Fibroblast of lung (primary cell): Measurements from ENCODE around the gene SFMBT2. TPM values are rescaled to one million over a fixed set of nuclear protein-coding genes. Genes with fewer than 3 reads are reported as not detected.

Experiments used
- DNase-seq, 2 donors: peaks; one replicate each; pipeline versions ENCODE4 v3.0.0 to v3.0.0-alpha.2; 2010; ENCODE audit warnings: low read depth in 2 of 2
- H2AFZ ChIP-seq: 2 replicates; pipeline ENCODE4 v1.5.1; 2012; ENCODE audit warnings: low read length, control low read depth, inconsistent platforms
- H3K27ac ChIP-seq: 2 replicates; pipeline ENCODE4 v1.5.1; 2011; ENCODE audit warnings: low read length, control low read depth; ENCODE audit not compliant: insufficient read depth
- H3K27me3 ChIP-seq: 2 replicates; pipeline ENCODE4 v1.5.1; 2011; ENCODE audit warnings: mild to moderate bottlenecking, low read length; ENCODE audit not compliant: control insufficient read depth, insufficient read depth
- H3K36me3 ChIP-seq: 2 replicates; pipeline ENCODE4 v1.5.1; 2011; ENCODE audit warnings: low read length; ENCODE audit not compliant: control insufficient read depth, insufficient read depth
- H3K4me1 ChIP-seq: 2 replicates; pipeline ENCODE4 v1.5.1; 2011; ENCODE audit warnings: low read length; ENCODE audit not compliant: control insufficient read depth, insufficient read depth; ENCODE audit errors: extremely low read depth
- H3K4me2 ChIP-seq: 2 replicates; pipeline ENCODE4 v1.5.1; 2011; ENCODE audit warnings: low read length, control low read depth; ENCODE audit not compliant: insufficient read depth; ENCODE audit errors: extremely low read depth
- H3K4me3 ChIP-seq, 4 experiments: fragments of 200-600 bp in 1 of 4; sonication (generic) in 1 of 4; replicated peaks in 1 of 4; 2 replicates each; pipeline ENCODE4 v1.5.1; 2011 to 2016; ENCODE audit warnings: low read length in 4 of 4, low read depth in 3 of 4, mild to moderate bottlenecking in 3 of 4, control low read depth in 2 of 4, inconsistent platforms in 1 of 4, mixed read lengths in 1 of 4; ENCODE audit not compliant: insufficient read depth in 1 of 4; ENCODE audit errors: control extremely low read depth in 1 of 4
- H3K79me2 ChIP-seq: 2 replicates; pipeline ENCODE4 v1.5.1; 2012; ENCODE audit warnings: mild to moderate bottlenecking, low read length, inconsistent platforms; ENCODE audit not compliant: control insufficient read depth, insufficient read depth
- H3K9ac ChIP-seq: 2 replicates; pipeline ENCODE4 v1.5.1; 2011; ENCODE audit warnings: mild to moderate bottlenecking, low read length, control low read depth; ENCODE audit not compliant: insufficient read depth
- H3K9me3 ChIP-seq: 2 replicates; pipeline ENCODE4 v1.5.1; 2012; ENCODE audit warnings: low read depth, low read length; ENCODE audit not compliant: control insufficient read depth, insufficient read depth
- H4K20me1 ChIP-seq: 2 replicates; pipeline ENCODE4 v1.5.1; 2011; ENCODE audit warnings: low read length; ENCODE audit not compliant: control insufficient read depth, insufficient read depth; ENCODE audit errors: extremely low read depth
- CTCF ChIP-seq, 2 donors: IDR thresholded peaks in 1 of 2; conservative IDR thresholded peaks in 1 of 2; 1 replicate in 1 of 2; 2 replicates in 1 of 2; pipeline ENCODE4 v1.5.1; 2011 to 2012; ENCODE audit warnings: low read length in 2 of 2, control low read depth in 1 of 2, inconsistent platforms in 1 of 2, low read depth in 1 of 2, mild to moderate bottlenecking in 1 of 2
- EZH2 ChIP-seq: IDR thresholded peaks from 2 replicates; pipeline ENCODE4 v1.5.1; 2012; ENCODE audit warnings: low read length, control low read depth, mild to moderate bottlenecking; ENCODE audit errors: missing control alignments
- polyA plus RNA-seq, 2 donors: library from polyadenylated mRNA; depleted of rRNA in 1 of 2; stranded (reverse) in 1 of 2; unstranded in 1 of 2; fragments of >200 nt; gene quantifications; 2 replicates each; pipeline ENCODE4 v1.2.1, GENCODE V29; 2011 to 2012; ENCODE audit warnings: missing spikeins in 1 of 2
- total RNA-seq: library from RNA; depleted of rRNA; stranded (reverse); fragments of >200 nt; gene quantifications from 2 replicates; pipeline ENCODE4 v1.2.1, GENCODE V29; 2014

SFMBT2 gene
- total and polyA plus RNA-seq, 2 donors (not counting 1 experiment from before 2014, with no cell fraction given): 0.52 to 2.5 TPM

GRCh38 chr10:7457478-7458316 lies 46.9 kb upstream of the SFMBT2 start:
- peak in 1 of 2 donors; percentile 20 for DNase-seq
- no peaks in the 10 kb centered on the region for H3K79me2 ChIP-seq
- H3K4me1 ChIP-seq: no peaks in the 10 kb centered on the region
- no peak overlapping the region for H3K9ac ChIP-seq
- H3K4me3 ChIP-seq: no peak overlapping the region
- H3K27ac ChIP-seq: no peak overlapping the region
- no peak overlapping the region for H2AFZ ChIP-seq
- TF ChIP-seq EZH2 (no peak), CTCF (conservative IDR thresholded peaks at IDR 0.05 in 1 of 2, IDR thresholded peaks at IDR 0.05 in 1 of 2; ENCODE audit: low read depth in 1 of 2, low read length in 2 of 2) (no peak)
- no peaks in the 10 kb centered on the region for H3K36me3 ChIP-seq
- no peaks in the 10 kb centered on the region for H3K27me3 ChIP-seq
- no peak overlapping the region for H3K4me2 ChIP-seq
- no peaks in the 10 kb centered on the region for H4K20me1 ChIP-seq
- no peaks in the 10 kb centered on the region for H3K9me3 ChIP-seq

GRCh38 chr10:7449063-7449695 lies 38.3 kb upstream of the SFMBT2 start:
- Histone ChIP-seq H3K36me3 (no peaks in the 10 kb centered on the region), H3K4me3 (no peak overlapping the region), H3K9ac (no peak overlapping the region), H4K20me1 (no peaks in the 10 kb centered on the region), H3K79me2 (no peaks in the 10 kb centered on the region), H3K4me1 (no peaks in the 10 kb centered on the region), H3K27ac (no peak overlapping the region), H3K27me3 (no peaks in the 10 kb centered on the region), H2AFZ (no peak overlapping the region), H3K9me3 (no peaks in the 10 kb centered on the region), H3K4me2 (no peak overlapping the region)
- TF ChIP-seq EZH2: no peak
- TF ChIP-seq CTCF (conservative IDR thresholded peaks at IDR 0.05 in 1 of 2, IDR thresholded peaks at IDR 0.05 in 1 of 2; ENCODE audit: low read depth in 1 of 2, low read length in 2 of 2): no peak
- DNase-seq: no peak

- DNase-seq: no peak
- Histone ChIP-seq H3K4me3 (no peak overlapping the region), H3K4me1 (no peaks in the 10 kb centered on the region), H2AFZ (no peak overlapping the region), H3K4me2 (no peak overlapping the region), H4K20me1 (no peaks in the 10 kb centered on the region), H3K27me3 (no peaks in the 10 kb centered on the region), H3K27ac (no peak overlapping the region), H3K9me3 (no peaks in the 10 kb centered on the region), H3K9ac (no peak overlapping the region), H3K79me2 (no peaks in the 10 kb centered on the region), H3K36me3 (no peaks in the 10 kb centered on the region)
- TF ChIP-seq EZH2 (no peak), CTCF (conservative IDR thresholded peaks at IDR 0.05 in 1 of 2, IDR thresholded peaks at IDR 0.05 in 1 of 2; ENCODE audit: low read depth in 1 of 2, low read length in 2 of 2) (no peak)
Measured at GRCh38 chr10:7445474-7446185, 34.8 kb upstream of the SFMBT2 start.
